A549 (cell line): ENCODE data around the gene MEF2B.

Source experiments
- BHLHE40 ChIP-seq: IDR thresholded peaks from 2 replicates; pipeline ENCODE4 v1.6.1; 2012; ENCODE audit warnings: low read depth, low read length, inconsistent platforms
- CBX8 ChIP-seq: fragments of 200-600 bp; sonication (generic); IDR thresholded peaks from 2 replicates; pipeline ENCODE4 v1.6.1; 2016
- CTCF ChIP-seq: fragments of >200 bp; sonication (Bioruptor Twin); formaldehyde crosslinking; IDR thresholded peaks from 3 replicates; pipeline ENCODE4 v1.5.1; 2016
- EP300 ChIP-seq, 2 experiments: fragments of >200 bp; sonication (Bioruptor Twin); formaldehyde crosslinking; IDR thresholded peaks; 2 replicates in 1 of 2; 3 replicates in 1 of 2; pipeline ENCODE4 v1.6.1; 2016 to 2017
- FOSL2 ChIP-seq, 2 experiments: fragments of 450-650 bp in 1 of 2; fragments of >200 bp in 1 of 2; sonication (Bioruptor Twin) in 1 of 2; formaldehyde crosslinking; IDR thresholded peaks; 2 replicates each; pipeline versions ENCODE4 v1.5.0 to v1.6.1; 2016 to 2020; ENCODE audit warnings: mild to moderate bottlenecking in 1 of 2, moderate library complexity in 1 of 2
- JUNB ChIP-seq: fragments of >200 bp; sonication (Bioruptor Twin); formaldehyde crosslinking; IDR thresholded peaks from 2 replicates; pipeline ENCODE4 v1.6.1; 2016
- NPAS2 ChIP-seq: fragments of 250-450 bp; sonication (Bioruptor Pico); IDR thresholded peaks from 2 replicates; pipeline ENCODE4 v1.8.0; 2022; ENCODE audit warnings: mild to moderate bottlenecking, moderate library complexity, borderline replicate concordance
- POLR2A ChIP-seq: IDR thresholded peaks from 2 replicates; pipeline ENCODE4 v1.6.1; 2012; ENCODE audit warnings: mild to moderate bottlenecking, low read length
- RAD21 ChIP-seq, 2 experiments: fragments of >200 bp in 1 of 2; sonication (Bioruptor Twin) in 1 of 2; formaldehyde crosslinking in 1 of 2; IDR thresholded peaks in 1 of 2; conservative IDR thresholded peaks in 1 of 2; 2 replicates in 1 of 2; 3 replicates in 1 of 2; pipeline ENCODE4 v1.6.1; 2012 to 2018; ENCODE audit warnings: inconsistent platforms in 1 of 2
- REST ChIP-seq: fragments of 200-600 bp; sonication (generic); IDR thresholded peaks from 2 replicates; pipeline ENCODE4 v1.6.1; 2016; ENCODE audit warnings: antibody characterized with exemption, mild to moderate bottlenecking, moderate library complexity
- RFX5 ChIP-seq: fragments of 450-650 bp; IDR thresholded peaks from 2 replicates; pipeline ENCODE4 v1.7.1; 2014; ENCODE audit warnings: antibody characterized with exemption, mild to moderate bottlenecking, moderate library complexity
- RNF2 ChIP-seq: fragments of 200-600 bp; sonication (generic); IDR thresholded peaks from 2 replicates; pipeline ENCODE4 v1.6.1; 2016; ENCODE audit warnings: low read depth, mild to moderate bottlenecking, antibody characterized with exemption, moderate library complexity, borderline replicate concordance
- SMC3 ChIP-seq: fragments of >200 bp; sonication (Bioruptor Twin); formaldehyde crosslinking; IDR thresholded peaks from 3 replicates; pipeline ENCODE4 v1.6.1; 2018; ENCODE audit warnings: inconsistent platforms
- ZFP36 ChIP-seq: fragments of 450-650 bp; IDR thresholded peaks from 2 replicates; pipeline ENCODE4 v1.6.1; 2014; ENCODE audit warnings: borderline replicate concordance; ENCODE audit not compliant: partially characterized antibody

DNA sequence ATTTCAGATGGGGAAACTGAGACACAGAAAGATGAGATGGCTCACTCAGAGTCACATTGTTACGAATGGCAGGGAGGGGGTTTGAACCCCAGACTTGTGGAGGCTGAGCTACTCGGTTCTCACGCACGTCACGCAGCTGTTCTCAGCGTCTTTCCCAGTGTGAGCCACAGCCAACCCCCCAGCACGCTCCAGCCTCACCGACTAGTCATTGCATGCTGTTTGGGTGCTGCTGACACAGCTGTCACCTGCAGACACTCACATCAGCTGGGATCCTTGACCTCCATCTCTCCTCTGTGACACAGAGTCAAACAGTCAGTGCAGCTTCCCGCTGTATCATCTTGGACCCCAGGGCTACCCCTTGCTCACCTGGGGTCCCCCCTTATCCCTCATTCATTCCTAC is 39.3 kb upstream of the MEF2B start:
- no peak for TF ChIP-seq CTCF
- no peak for TF ChIP-seq RNF2
- TF ChIP-seq SMC3 = no peak
- TF ChIP-seq RFX5 = no peak
- no peak for TF ChIP-seq POLR2A
- no peak for TF ChIP-seq REST
- no peak for TF ChIP-seq BHLHE40
- no peak for TF ChIP-seq NPAS2
- no peak for TF ChIP-seq RAD21 (conservative IDR thresholded peaks at IDR 0.05 in 1 of 2, IDR thresholded peaks at IDR 0.05 in 1 of 2)
- TF ChIP-seq CBX8 = no peak
- no peak for TF ChIP-seq FOSL2 (IDR thresholded peaks at IDR 0.05)
- TF ChIP-seq FOSL2 (CRISPR knock-in tag; IDR thresholded peaks at IDR 0.05) = no peak
- no peak for TF ChIP-seq ZFP36
- TF ChIP-seq JUNB = no peak
- no peak for TF ChIP-seq EP300 (IDR thresholded peaks at IDR 0.05)
